ENCODE results near the gene LCE7A. TPM values are rescaled to one million over a fixed set of nuclear protein-coding genes. Genes with fewer than 3 reads are reported as not detected.
A peak's percentile ranks its signal among the peaks of the same experiment; 100 is the strongest.

LCE7A gene
- total RNA-seq, 8 experiments from 2014 or later: 2.4 TPM; not detected in 7

DNA sequence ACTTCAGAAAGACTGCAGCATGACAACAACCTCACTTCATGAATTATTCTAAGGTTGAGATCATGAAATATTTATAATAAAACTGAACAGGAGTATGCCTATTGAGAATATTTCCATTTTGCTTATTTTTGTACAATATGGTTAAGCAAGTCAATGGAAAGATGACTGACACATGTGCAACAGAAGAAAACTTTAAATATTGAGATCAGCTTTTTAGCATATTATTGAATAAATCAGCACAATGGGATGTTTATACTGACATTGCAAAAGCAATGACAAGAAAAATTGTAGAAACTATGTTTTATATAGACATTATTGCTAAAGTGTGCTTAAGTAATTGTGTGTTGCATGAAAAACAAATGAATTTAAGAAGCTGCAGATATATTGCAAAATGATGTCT lies 4.6 kb downstream of the LCE7A start:
- H3K4me3 ChIP-seq: no peak overlapping the region
- ATAC-seq (replicated peaks in 6 of 8): peak in 2 of 8 experiments; percentile 61 to 69
- in situ Hi-C loops (cut with MboI; ENCODE audit: low pct_unique_long_range_greater_than_20kb in 2 of 9, low sequenced_read_pairs in 9 of 9, unreplicated experiment in 9 of 9): loop anchor here in 1 of 9 experiments (25.0 kb wide), 1 partner anchor 202 kb away; the partner anchor contains the start of gene LCE2D

DNA sequence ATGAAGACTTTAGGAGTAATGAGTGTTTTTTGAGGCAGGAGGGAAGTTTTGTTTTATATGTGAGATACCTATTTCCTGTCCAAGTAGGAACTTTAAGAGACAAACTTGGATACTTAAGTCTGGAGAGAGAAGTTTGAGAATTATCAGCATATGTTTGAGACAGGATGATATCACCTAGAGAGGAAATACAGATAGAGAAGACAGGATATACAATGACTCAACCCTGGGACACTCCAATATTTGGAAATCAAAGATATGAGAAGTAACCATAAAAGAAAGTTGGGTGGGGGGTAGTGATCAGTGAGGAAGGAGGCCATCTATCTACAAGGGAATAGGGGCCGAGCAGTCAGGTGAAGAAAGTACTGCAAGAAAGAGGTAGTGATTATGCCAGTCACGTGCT lies 6.5 kb downstream of the LCE7A start:
- in situ Hi-C loops (cut with MboI; ENCODE audit: low pct_unique_long_range_greater_than_20kb in 2 of 9, low sequenced_read_pairs in 9 of 9, unreplicated experiment in 9 of 9): loop anchor here in 1 of 9 experiments (25.0 kb wide), 1 partner anchor 204 kb away; the partner anchor contains the start of gene LCE2D
- Histone ChIP-seq H3K27ac (no peak overlapping the region), H3K4me3 (no peak overlapping the region), H3K4me1 (replicated peaks in 1 of 2) (no peaks in the 10 kb centered on the region)
- WGBS, 10 experiments: 0 to 92% (median 29%) methylated on average over 1 to 2 of the region's 2 CpGs; no CpG with 5 or more reads in 2 of the 10 experiments
- ATAC-seq (replicated peaks in 6 of 8): no peak

More for the DNA sequence above, 4.6 kb downstream of the LCE7A start:
- Histone ChIP-seq H3K27ac (no peak overlapping the region), H3K4me1 (replicated peaks in 1 of 2) (no peaks in the 10 kb centered on the region)

DNA sequence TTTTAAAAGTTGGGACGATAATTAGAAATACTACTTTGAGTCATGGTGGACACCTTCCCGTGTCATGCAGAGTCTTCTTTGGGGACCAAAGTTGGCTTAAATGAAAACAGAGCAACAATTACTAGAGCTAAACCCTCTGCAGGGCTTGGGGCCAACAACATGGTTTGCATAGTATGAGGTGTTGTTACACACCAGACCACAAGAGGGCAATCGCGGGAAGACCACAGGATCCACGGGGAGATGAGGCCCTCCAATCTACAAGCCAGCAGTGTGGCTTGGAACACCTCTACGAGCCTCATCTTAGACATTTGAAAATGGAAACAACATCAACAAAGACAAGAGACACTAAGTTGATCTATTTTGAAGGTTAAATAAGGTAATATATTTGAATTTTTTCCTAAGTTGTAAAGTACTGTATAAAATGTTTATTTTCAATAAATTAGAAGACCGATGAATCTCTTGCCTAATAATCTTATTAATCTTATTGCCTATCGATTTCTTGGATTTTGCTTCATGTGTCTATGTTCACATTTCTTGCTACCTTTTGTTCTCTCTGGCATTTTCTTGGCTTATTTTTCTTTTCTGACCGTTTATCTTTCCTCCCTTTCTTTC lies 10.1 kb downstream of the LCE7A start:
- in situ Hi-C loops (cut with MboI; ENCODE audit: low pct_unique_long_range_greater_than_20kb in 2 of 9, low sequenced_read_pairs in 9 of 9, unreplicated experiment in 9 of 9): loop anchor here in 1 of 9 experiments (10.0 to 25.0 kb wide), 2 partner anchors 55 to 208 kb away; partner anchors contain the start of gene LCE2D
- Histone ChIP-seq H3K4me3 (no peak overlapping the region), H3K4me1 (replicated peaks in 1 of 2) (no peaks in the 10 kb centered on the region), H3K27ac (no peak overlapping the region)
- WGBS, 10 experiments: 6 to 62% (median 36%) methylated on average over 3 to 9 of the region's 9 CpGs
- peak in 4 of 8 experiments; percentile 50 to 87 (median 65) for ATAC-seq (replicated peaks in 6 of 8)

DNA sequence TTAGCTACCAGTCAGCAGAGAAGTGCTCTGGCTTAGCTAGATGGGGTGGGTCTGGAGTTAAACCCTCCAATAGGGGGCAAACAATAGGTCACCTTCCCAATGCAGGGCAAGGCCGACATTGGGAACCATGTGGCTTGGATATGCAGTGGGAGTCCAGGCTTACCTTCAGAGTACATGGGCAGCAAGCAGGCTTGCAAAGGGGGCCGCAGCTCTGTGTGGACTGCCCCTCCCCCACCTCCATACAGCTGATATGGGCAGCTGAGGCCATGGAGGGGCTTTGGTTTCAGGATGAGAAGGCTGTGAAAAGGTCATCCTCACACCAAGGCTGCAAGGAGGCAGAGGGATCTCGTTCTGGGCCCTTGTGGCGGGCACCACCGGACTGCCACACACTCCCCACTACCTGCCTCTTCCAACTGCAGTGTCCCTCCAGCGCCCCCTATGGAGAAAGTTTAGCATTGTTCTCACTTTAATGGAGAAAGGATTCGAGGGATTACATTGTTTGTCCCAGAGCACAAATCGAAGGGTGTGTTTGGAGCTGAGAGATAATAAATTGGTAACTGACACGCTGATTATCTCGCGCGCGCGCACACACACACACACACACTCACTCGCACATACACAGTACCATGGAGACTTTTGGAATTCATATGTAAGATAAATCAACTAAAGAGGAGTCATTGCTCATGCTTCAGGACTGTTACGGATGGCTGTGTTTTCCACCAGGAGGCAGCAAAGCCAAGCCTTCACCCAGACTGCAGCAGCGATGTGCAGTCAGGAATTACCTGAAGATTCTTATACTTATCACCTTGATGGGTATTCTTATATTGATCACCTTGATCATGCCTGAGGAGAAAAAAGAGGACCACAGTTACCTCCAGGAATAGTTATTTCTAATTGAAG lies 11.3 kb downstream of the LCE7A start:
- WGBS, 10 experiments: 10 to 69% (median 35%) methylated on average over 1 to 16 of the region's 17 CpGs; no CpG with 5 or more reads in 2 of the 10 experiments
- in situ Hi-C loops (cut with MboI; ENCODE audit: low pct_unique_long_range_greater_than_20kb in 2 of 9, low sequenced_read_pairs in 9 of 9, unreplicated experiment in 9 of 9): loop anchor here in 1 of 9 experiments (10.0 to 25.0 kb wide), 2 partner anchors 54 to 209 kb away; partner anchors contain the start of gene LCE2D

DNA sequence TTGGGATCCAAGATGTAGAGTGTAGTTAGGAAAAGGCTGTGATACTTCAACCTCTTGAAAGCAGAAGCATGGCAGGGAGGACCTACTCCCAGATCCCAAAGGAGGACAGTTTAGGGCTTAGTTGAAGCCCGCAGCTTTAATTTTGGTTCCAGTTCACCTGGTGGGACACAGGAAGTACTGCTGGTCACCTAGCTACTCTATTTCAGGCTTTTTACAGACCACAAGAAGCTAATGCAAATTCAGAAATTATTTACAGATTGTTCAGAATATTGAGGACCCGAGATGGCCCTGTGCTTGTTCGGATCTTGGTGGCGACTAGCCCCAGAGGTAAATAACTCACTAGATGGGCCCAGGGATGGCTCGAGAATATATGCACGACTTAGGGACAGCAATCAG lies 11.9 kb downstream of the LCE7A start:
- H3K4me3 ChIP-seq: no peak overlapping the region
- ATAC-seq (replicated peaks in 6 of 8): no peak
- 45 to 100% (median 70%) methylated on average over 1 to 6 of the region's 6 CpGs; no CpG with 5 or more reads in 3 of the 10 experiments for WGBS, 10 experiments
- H3K4me1 ChIP-seq (replicated peaks in 1 of 2): no peaks in the 10 kb centered on the region
- H3K27ac ChIP-seq: no peak overlapping the region
- in situ Hi-C loops (cut with MboI; ENCODE audit: low pct_unique_long_range_greater_than_20kb in 2 of 9, low sequenced_read_pairs in 9 of 9, unreplicated experiment in 9 of 9): loop anchor here in 1 of 9 experiments (10.0 to 25.0 kb wide), 2 partner anchors 53 to 209 kb away; partner anchors contain the start of gene LCE2D

More for the DNA sequence above, 11.3 kb downstream of the LCE7A start:
- ATAC-seq (replicated peaks in 6 of 8): peak in 3 of 8 experiments; percentile 68 to 95 (median 93)
- H3K4me3 ChIP-seq: no peak overlapping the region
- H3K27ac ChIP-seq: no peak overlapping the region
- no peaks in the 10 kb centered on the region for H3K4me1 ChIP-seq (replicated peaks in 1 of 2)

DNA sequence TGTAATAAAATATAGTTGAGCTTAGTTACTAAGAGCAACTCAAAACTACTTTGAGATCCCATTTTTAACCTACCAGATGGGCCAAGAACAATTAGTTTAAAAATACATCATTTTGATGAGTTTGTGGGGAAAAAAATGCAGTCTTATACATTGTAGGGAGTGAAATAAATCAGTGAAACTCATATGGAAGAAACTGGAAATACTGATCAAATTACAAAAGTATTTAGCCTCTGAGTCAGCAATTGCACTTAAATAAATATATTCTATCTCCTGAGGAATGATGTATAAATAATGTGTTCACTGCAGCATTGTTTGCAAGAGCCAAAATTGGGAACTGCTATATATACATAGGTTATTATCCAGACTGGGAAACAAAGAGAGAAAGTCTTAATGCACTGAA lies 13.7 kb downstream of the LCE7A start:
- in situ Hi-C loops (cut with MboI; ENCODE audit: low pct_unique_long_range_greater_than_20kb in 2 of 9, low sequenced_read_pairs in 9 of 9, unreplicated experiment in 9 of 9): loop anchor here in 1 of 9 experiments (10.0 to 25.0 kb wide), 2 partner anchors 51 to 211 kb away; partner anchors contain the start of gene LCE2D
- H3K27ac ChIP-seq: no peak overlapping the region
- ATAC-seq (replicated peaks in 6 of 8): no peak
- no peaks in the 10 kb centered on the region for H3K4me1 ChIP-seq (replicated peaks in 1 of 2)
- no peak overlapping the region for H3K4me3 ChIP-seq

DNA sequence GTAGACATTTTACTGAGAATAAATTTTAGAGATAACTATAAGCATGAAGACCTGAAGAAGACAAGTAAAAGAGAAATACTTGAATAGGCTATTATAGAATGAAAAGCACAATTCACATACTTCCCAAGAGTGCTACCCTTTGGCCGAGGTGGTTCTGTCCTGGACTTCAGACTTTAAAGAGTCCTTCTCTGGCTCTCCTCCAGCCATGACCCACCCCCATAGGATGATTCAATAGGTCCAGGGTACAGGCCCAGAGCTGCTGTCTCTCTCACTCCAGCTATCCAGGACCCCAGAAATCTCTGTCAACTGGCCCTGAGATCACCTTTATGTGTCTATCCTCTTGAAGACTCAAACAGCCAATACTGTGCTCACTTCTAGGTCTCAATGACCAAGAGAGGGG lies 17.0 kb downstream of the LCE7A start:
- in situ Hi-C loops (cut with MboI; ENCODE audit: low pct_unique_long_range_greater_than_20kb in 2 of 9, low sequenced_read_pairs in 9 of 9, unreplicated experiment in 9 of 9): loop anchor here in 1 of 9 experiments (10.0 kb wide), 1 partner anchor 48 kb away; no protein-coding TSS in a partner anchor
- no peak overlapping the region for H3K27ac ChIP-seq
- no peak for ATAC-seq (replicated peaks in 6 of 8)
- no peaks in the 10 kb centered on the region for H3K4me1 ChIP-seq (replicated peaks in 1 of 2)
- no peak overlapping the region for H3K4me3 ChIP-seq
- WGBS, 10 experiments: 20 to 100% (median 40%) methylated on average over 1 of the region's 1 CpG; no CpG with 5 or more reads in 5 of the 10 experiments

DNA sequence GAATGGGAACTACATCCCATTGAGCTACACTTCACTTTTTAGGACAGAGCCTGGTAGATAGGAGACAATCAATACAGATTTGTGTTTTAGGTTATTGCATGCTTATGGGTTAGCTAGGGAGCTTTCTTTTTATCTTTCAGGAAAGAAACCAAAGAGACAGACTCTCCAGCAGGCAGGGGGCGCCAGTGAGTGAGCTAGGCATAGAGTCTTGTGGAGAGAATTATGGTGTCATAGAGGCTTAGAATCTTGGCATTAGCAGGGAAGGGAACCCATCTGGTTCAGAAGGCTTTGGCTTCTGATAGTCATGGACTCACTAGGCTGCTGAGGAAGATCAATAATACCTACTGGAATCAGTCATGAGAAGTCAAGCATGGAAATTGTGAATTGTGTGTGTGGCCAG lies 18.2 kb downstream of the LCE7A start, which contains the start of gene SMCP:
Gene SMCP (plus strand): TSS at position 281 of the 400 bp plus-strand sequence. CDS start 6,101 bp downstream, outside the sequence.
- Histone ChIP-seq H3K27ac (no peak within 1 kb of the TSS), H3K4me1 (replicated peaks in 1 of 2) (no peaks in the 10 kb centered on the region), H3K4me3 (no peak within 1 kb of the TSS)
- in situ Hi-C loops (cut with MboI; ENCODE audit: low pct_unique_long_range_greater_than_20kb in 2 of 9, low sequenced_read_pairs in 9 of 9, unreplicated experiment in 9 of 9): loop anchor here in 1 of 9 experiments (10.0 kb wide), 1 partner anchor 47 kb away; no protein-coding TSS in a partner anchor
- ATAC-seq (replicated peaks in 6 of 8): no peak
- WGBS, 10 experiments: 0% methylated on average over 1 of the region's 1 CpG; no CpG with 5 or more reads in 4 of the 10 experiments

DNA sequence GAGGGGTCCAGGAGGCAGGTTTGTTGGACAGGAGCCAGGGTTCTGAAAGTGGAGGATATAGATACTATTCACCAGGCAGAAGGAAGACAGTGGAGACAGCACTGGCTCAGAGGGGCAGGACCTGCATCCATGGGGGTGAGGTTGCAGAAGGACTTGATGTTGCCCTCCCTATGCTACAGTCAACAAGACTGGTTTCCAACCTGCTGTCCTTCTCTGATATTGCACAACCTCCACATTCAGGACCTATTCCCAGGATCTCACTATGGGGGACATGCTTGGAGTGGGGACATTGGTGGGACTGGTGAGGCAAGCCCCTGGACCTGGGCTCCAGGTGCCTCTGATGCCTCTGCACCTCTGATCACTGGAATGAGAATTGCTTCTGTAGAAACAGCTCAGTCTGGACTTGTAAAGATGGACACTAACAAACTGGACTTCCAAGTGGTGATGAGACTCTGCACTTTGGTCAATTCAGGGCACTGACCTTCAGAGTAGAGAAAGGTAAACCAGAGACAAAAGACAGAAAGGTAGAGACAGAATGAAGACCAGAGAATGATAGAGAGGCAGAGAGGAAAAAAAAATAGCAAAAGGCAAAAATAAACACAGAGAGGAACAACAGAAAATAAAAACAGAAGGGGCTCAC lies 19.9 kb downstream of the LCE7A start:
- Histone ChIP-seq H3K4me3 (no peak overlapping the region), H3K4me1 (replicated peaks in 1 of 2) (no peaks in the 10 kb centered on the region), H3K27ac (no peak overlapping the region)
- ATAC-seq (replicated peaks in 6 of 8): no peak
- in situ Hi-C loops (cut with MboI; ENCODE audit: low pct_unique_long_range_greater_than_20kb in 2 of 9, low sequenced_read_pairs in 9 of 9, unreplicated experiment in 9 of 9): loop anchor here in 1 of 9 experiments (10.0 kb wide), 1 partner anchor 45 kb away; no protein-coding TSS in a partner anchor

DNA sequence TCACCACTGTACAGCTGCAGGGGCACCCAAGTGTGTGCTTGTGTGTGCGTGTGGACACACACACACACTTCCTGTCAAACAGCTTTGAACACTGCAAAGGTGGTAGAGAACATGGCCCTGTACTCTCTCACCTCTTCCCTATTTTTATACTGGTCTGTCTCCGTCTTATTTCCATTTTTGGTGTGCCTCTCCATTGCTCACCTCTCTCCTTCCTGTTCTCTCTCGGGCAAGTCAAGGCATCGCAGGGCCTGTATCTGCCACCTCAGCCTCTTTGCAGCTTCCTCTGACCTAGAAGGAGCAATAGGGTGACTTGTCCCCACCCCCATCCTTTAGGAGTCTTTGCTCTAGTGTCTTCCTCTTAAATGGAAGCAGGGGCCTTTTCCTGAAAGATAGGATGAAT lies 20.5 kb downstream of the LCE7A start:
- in situ Hi-C loops (cut with MboI; ENCODE audit: low pct_unique_long_range_greater_than_20kb in 2 of 9, low sequenced_read_pairs in 9 of 9, unreplicated experiment in 9 of 9): no loop called here
- no peak for ATAC-seq (replicated peaks in 6 of 8)
- Histone ChIP-seq H3K4me3 (no peak overlapping the region), H3K4me1 (replicated peaks in 1 of 2) (no peaks in the 10 kb centered on the region), H3K27ac (no peak overlapping the region)
- WGBS, 10 experiments: 20 to 72% (median 55%) methylated on average over 2 to 4 of the region's 4 CpGs; no CpG with 5 or more reads in 4 of the 10 experiments

DNA sequence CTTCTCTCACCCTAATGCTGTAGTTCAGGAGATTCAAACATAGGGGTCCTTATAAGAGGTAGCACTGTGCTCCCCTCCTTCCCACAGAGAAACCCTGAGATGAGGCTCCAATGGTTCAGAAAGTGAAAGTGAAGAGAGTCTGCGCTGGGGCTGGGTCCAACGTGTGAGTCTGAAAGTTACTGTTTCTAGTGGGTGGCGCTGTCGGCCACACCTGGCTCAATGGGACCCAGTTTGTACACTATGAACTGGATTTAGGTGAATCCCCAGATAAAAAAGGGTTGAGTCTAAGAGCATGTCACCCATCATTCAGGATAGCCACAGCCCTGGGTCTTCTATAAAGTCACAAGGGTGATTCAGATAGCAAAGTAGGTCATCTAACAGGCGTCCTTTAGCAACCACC lies 21.1 kb downstream of the LCE7A start:
- WGBS, 10 experiments: 20 to 91% (median 88%) methylated on average over 1 to 4 of the region's 5 CpGs; no CpG with 5 or more reads in 5 of the 10 experiments
- in situ Hi-C loops (cut with MboI; ENCODE audit: low pct_unique_long_range_greater_than_20kb in 2 of 9, low sequenced_read_pairs in 9 of 9, unreplicated experiment in 9 of 9): no loop called here
- Histone ChIP-seq H3K4me3 (no peak overlapping the region), H3K27ac (no peak overlapping the region), H3K4me1 (replicated peaks in 1 of 2) (no peaks in the 10 kb centered on the region)
- ATAC-seq (replicated peaks in 6 of 8): no peak

DNA sequence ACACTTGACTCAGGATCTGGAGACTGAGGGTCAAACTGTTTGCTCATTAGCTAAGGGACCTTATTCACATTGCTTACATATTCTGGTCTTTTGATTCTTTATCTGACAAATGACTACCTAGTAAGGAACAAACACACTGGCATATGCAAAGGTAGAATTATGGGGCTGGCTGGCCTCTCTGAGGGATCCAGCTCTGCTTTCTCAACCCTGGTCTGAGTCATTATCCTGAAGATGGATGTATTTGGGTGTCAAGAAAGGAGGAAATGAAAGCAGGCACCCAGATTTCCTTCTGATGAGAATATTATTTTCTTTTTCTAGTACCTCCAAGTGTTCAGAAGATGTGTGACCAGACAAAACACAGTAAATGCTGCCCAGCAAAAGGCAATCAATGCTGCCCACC lies 24.3 kb downstream of the LCE7A start:
- Histone ChIP-seq H3K4me1 (replicated peaks in 1 of 2) (no peaks in the 10 kb centered on the region), H3K27ac (no peak overlapping the region), H3K4me3 (no peak overlapping the region)
- in situ Hi-C loops (cut with MboI; ENCODE audit: low pct_unique_long_range_greater_than_20kb in 2 of 9, low sequenced_read_pairs in 9 of 9, unreplicated experiment in 9 of 9): no loop called here
- ATAC-seq (replicated peaks in 6 of 8): no peak
